ENCODE data around the gene LGALS4.

The LGALS4 gene

DNA sequence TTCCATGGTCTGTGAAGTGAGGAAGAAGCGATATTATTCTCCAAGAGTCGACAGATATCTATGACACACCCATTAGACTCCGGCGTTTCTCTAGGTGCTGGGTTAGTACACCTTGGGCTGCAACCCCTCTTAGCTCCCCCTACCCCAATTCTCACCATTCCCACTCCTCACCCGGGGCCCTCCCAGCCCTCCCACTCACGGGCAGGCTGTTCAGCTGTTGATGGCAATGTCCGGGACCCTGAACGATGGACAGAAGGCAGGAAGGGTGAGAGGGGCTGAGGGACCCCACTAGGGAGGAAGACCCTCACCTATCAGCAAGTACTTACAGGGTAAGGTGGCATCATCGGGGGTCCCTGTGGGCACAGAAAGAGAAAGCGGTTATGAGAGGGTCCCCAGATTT is 9.2 kb downstream of the LGALS4 start:
- H3K27me3 ChIP-seq (ENCODE audit: control insufficient read depth in 1 of 2, insufficient read depth in 1 of 2, low read length in 2 of 2) = no peaks in the 10 kb centered on the region
- H3K23ac ChIP-seq (ENCODE audit: low read length in 2 of 2) = no peak overlapping the region
- no peak overlapping the region for H3K27ac ChIP-seq (ENCODE audit: low read length, poor library complexity, severe bottlenecking)
- H3K4me2 ChIP-seq (ENCODE audit: low read length, poor library complexity, severe bottlenecking) = no peak overlapping the region
- H2BK120ac ChIP-seq (ENCODE audit: low read depth, low read length) = no peak overlapping the region
- no peak overlapping the region for H3K18ac ChIP-seq (ENCODE audit: low read depth in 1 of 2, low read length in 2 of 2)
- no peak overlapping the region for H2BK5ac ChIP-seq (ENCODE audit: low read depth, low read length, poor library complexity, severe bottlenecking)
- H4K91ac ChIP-seq (ENCODE audit: low read length) = no peak overlapping the region
- H3K36me3 ChIP-seq (ENCODE audit: control insufficient read depth in 1 of 2, insufficient read depth in 2 of 2, low read depth in 1 of 2, low read length in 2 of 2) = no peaks in the 10 kb centered on the region
- DNase-seq = no peak
- no peak overlapping the region for H3K14ac ChIP-seq (ENCODE audit: low read length in 2 of 2)
- peaks cover 3% of the 10 kb centered on the region for H3K4me1 ChIP-seq (ENCODE audit: control insufficient read depth, insufficient read depth, low read depth, low read length)
- H2BK12ac ChIP-seq (ENCODE audit: low read length in 2 of 2) = no peak overlapping the region
- H3K79me1 ChIP-seq (replicated peaks; ENCODE audit: low read length, poor library complexity, severe bottlenecking) = no peaks in the 10 kb centered on the region
- no peaks in the 10 kb centered on the region for H3K9me3 ChIP-seq (ENCODE audit: control insufficient read depth, low read length)
- no peak overlapping the region for H2AK5ac ChIP-seq (ENCODE audit: low read length, severe bottlenecking)
- no peak overlapping the region for H3K4ac ChIP-seq (ENCODE audit: low read depth in 1 of 2, low read length in 2 of 2)
- H3K9ac ChIP-seq (ENCODE audit: low read length) = no peak overlapping the region
- WGBS = 99% methylated on average over 6 of the region's 10 CpGs
- H3K4me3 ChIP-seq (ENCODE audit: insufficient read depth in 1 of 2, low read depth in 1 of 2, low read length in 2 of 2) = no peak overlapping the region
- no peak overlapping the region for H2BK15ac ChIP-seq (ENCODE audit: low read depth, poor library complexity, severe bottlenecking)
- H2AFZ ChIP-seq (ENCODE audit: low read depth, low read length) = no peak overlapping the region
- no peak overlapping the region for H4K8ac ChIP-seq (ENCODE audit: low read length)

DNA sequence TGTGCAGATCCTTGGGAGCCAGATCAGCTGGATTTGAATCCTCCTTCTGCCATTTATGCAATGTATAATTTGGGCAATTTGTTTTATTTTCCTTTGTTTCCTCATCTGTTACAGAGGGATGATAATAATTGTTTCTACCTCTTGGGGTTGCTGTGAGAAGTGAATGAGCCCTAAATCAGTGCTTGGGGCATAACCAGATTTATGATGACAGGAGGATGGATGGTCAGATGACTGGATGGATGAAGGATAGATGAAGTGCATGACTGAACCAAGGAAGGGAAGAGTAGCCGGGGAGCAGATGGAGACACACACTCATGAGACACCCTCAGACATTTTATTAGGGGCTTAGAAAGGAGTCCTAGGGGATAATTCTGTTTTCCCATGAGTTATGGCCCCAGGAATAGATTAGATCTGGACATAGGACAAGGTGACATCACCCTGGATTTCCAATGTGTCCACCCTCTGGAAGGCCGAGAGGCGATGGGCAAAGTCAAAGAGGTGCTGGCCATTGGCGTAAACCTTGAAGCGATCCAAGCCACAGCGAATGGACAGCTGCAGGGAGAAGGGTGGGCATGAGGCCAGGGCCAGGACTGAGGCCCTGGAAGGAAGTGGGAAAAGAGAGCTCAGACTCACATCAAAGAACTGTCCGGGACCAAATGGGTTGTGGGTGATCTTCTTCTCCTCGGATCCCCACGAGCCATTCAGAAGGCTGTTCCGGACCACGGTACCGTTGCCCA is 11.2 kb downstream of the LGALS4 start:
- Histone ChIP-seq H3K18ac (ENCODE audit: low read depth in 1 of 2, low read length in 2 of 2) (no peak overlapping the region), H3K14ac (ENCODE audit: low read length in 2 of 2) (no peak overlapping the region), H3K9me3 (ENCODE audit: control insufficient read depth, low read length) (no peaks in the 10 kb centered on the region), H3K4me3 (ENCODE audit: insufficient read depth in 1 of 2, low read depth in 1 of 2, low read length in 2 of 2) (no peak overlapping the region), H3K23ac (ENCODE audit: low read length in 2 of 2) (no peak overlapping the region), H2AFZ (ENCODE audit: low read depth, low read length) (no peak overlapping the region), H2BK5ac (ENCODE audit: low read depth, low read length, poor library complexity, severe bottlenecking) (no peak overlapping the region), H3K27ac (ENCODE audit: low read length, poor library complexity, severe bottlenecking) (no peak overlapping the region), H3K27me3 (ENCODE audit: control insufficient read depth in 1 of 2, insufficient read depth in 1 of 2, low read length in 2 of 2) (no peaks in the 10 kb centered on the region), H3K4me2 (ENCODE audit: low read length, poor library complexity, severe bottlenecking) (no peak overlapping the region), H2AK5ac (ENCODE audit: low read length, severe bottlenecking) (no peak overlapping the region), H2BK120ac (ENCODE audit: low read depth, low read length) (no peak overlapping the region), H3K36me3 (ENCODE audit: control insufficient read depth in 1 of 2, insufficient read depth in 2 of 2, low read depth in 1 of 2, low read length in 2 of 2) (no peaks in the 10 kb centered on the region), H3K9ac (ENCODE audit: low read length) (no peak overlapping the region), H2BK12ac (ENCODE audit: low read length in 2 of 2) (no peak overlapping the region), H2BK15ac (ENCODE audit: low read depth, poor library complexity, severe bottlenecking) (no peak overlapping the region), H4K8ac (ENCODE audit: low read length) (no peak overlapping the region), H4K91ac (ENCODE audit: low read length) (no peak overlapping the region), H3K4ac (ENCODE audit: low read depth in 1 of 2, low read length in 2 of 2) (no peak overlapping the region), H3K79me1 (replicated peaks; ENCODE audit: low read length, poor library complexity, severe bottlenecking) (no peaks in the 10 kb centered on the region), H3K4me1 (ENCODE audit: control insufficient read depth, insufficient read depth, low read depth, low read length) (peaks cover 2% of the 10 kb centered on the region)
- no peak for DNase-seq
- WGBS = 94% methylated on average over 11 of the region's 12 CpGs

DNA sequence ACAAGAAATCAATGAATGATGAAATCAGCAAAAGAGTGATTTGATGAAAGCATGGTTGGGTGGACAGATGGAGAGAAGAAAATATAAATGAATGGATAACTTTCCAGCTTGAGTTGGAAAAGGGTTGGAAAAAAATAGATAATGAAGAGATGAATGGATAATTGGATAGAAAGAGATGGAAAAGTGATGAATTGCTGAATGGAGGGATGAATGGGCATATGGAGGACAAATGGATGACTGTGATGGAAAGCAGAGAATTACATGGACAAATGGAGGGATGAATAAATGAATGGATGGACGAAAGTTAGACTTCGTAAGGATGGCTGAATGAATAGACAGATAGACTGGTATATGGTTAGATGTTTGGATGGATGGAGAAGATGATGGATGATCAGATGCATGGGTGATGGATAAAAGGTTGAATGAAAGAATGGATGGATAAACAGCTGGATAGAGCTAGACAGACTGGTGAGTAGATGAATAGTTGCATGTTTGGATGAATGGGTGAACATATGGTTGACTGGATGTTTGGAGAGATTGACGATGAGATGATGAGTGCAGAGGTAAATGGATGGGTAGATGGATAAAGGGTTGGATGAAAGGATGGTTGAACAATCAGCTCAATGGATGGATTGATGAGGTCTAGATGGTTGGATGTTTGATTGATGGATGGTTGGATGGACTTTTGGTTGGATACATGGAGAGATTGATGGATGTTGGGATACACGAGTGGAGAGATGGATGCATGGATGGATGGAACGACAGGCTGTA is 12.0 kb downstream of the LGALS4 start:
- DNase-seq = no peak
- no peaks in the 10 kb centered on the region for H3K27me3 ChIP-seq (ENCODE audit: control insufficient read depth in 1 of 2, insufficient read depth in 1 of 2, low read length in 2 of 2)
- no peak overlapping the region for H3K9ac ChIP-seq (ENCODE audit: low read length)
- H3K18ac ChIP-seq (ENCODE audit: low read depth in 1 of 2, low read length in 2 of 2) = no peak overlapping the region
- no peak overlapping the region for H4K8ac ChIP-seq (ENCODE audit: low read length)
- H3K4me3 ChIP-seq (ENCODE audit: insufficient read depth in 1 of 2, low read depth in 1 of 2, low read length in 2 of 2) = no peak overlapping the region
- H3K27ac ChIP-seq (ENCODE audit: low read length, poor library complexity, severe bottlenecking) = no peak overlapping the region
- H3K4me1 ChIP-seq (ENCODE audit: control insufficient read depth, insufficient read depth, low read depth, low read length) = peaks cover 2% of the 10 kb centered on the region
- no peak overlapping the region for H2AFZ ChIP-seq (ENCODE audit: low read depth, low read length)
- no peak overlapping the region for H2AK5ac ChIP-seq (ENCODE audit: low read length, severe bottlenecking)
- H3K79me1 ChIP-seq (replicated peaks; ENCODE audit: low read length, poor library complexity, severe bottlenecking) = no peaks in the 10 kb centered on the region
- no peak overlapping the region for H2BK5ac ChIP-seq (ENCODE audit: low read depth, low read length, poor library complexity, severe bottlenecking)
- H3K23ac ChIP-seq (ENCODE audit: low read length in 2 of 2) = no peak overlapping the region
- 92% methylated on average over 5 of the region's 5 CpGs for WGBS
- H3K14ac ChIP-seq (ENCODE audit: low read length in 2 of 2) = no peak overlapping the region
- H3K9me3 ChIP-seq (ENCODE audit: control insufficient read depth, low read length) = no peaks in the 10 kb centered on the region
- no peak overlapping the region for H2BK12ac ChIP-seq (ENCODE audit: low read length in 2 of 2)
- no peak overlapping the region for H3K4ac ChIP-seq (ENCODE audit: low read depth in 1 of 2, low read length in 2 of 2)
- H2BK120ac ChIP-seq (ENCODE audit: low read depth, low read length) = no peak overlapping the region
- no peaks in the 10 kb centered on the region for H3K36me3 ChIP-seq (ENCODE audit: control insufficient read depth in 1 of 2, insufficient read depth in 2 of 2, low read depth in 1 of 2, low read length in 2 of 2)
- H2BK15ac ChIP-seq (ENCODE audit: low read depth, poor library complexity, severe bottlenecking) = no peak overlapping the region
- no peak overlapping the region for H3K4me2 ChIP-seq (ENCODE audit: low read length, poor library complexity, severe bottlenecking)
- no peak overlapping the region for H4K91ac ChIP-seq (ENCODE audit: low read length)

- Histone ChIP-seq H2AFZ (ENCODE audit: low read depth, low read length) (no peak overlapping the region), H3K14ac (ENCODE audit: low read length in 2 of 2) (no peak overlapping the region), H2BK5ac (ENCODE audit: low read depth, low read length, poor library complexity, severe bottlenecking) (no peak overlapping the region), H3K27ac (ENCODE audit: low read length, poor library complexity, severe bottlenecking) (no peak overlapping the region), H3K4me1 (ENCODE audit: control insufficient read depth, insufficient read depth, low read depth, low read length) (peaks cover 2% of the 10 kb centered on the region), H3K9ac (ENCODE audit: low read length) (no peak overlapping the region), H3K9me3 (ENCODE audit: control insufficient read depth, low read length) (no peaks in the 10 kb centered on the region), H3K27me3 (ENCODE audit: control insufficient read depth in 1 of 2, insufficient read depth in 1 of 2, low read length in 2 of 2) (peaks cover 0 to 1% of the 10 kb centered on the region in 2 experiments), H2BK12ac (ENCODE audit: low read length in 2 of 2) (no peak overlapping the region), H2AK5ac (ENCODE audit: low read length, severe bottlenecking) (no peak overlapping the region), H3K79me1 (replicated peaks; ENCODE audit: low read length, poor library complexity, severe bottlenecking) (no peaks in the 10 kb centered on the region), H3K18ac (ENCODE audit: low read depth in 1 of 2, low read length in 2 of 2) (no peak overlapping the region), H3K4me2 (ENCODE audit: low read length, poor library complexity, severe bottlenecking) (no peak overlapping the region), H2BK120ac (ENCODE audit: low read depth, low read length) (no peak overlapping the region), H4K91ac (ENCODE audit: low read length) (no peak overlapping the region), H3K4me3 (ENCODE audit: insufficient read depth in 1 of 2, low read depth in 1 of 2, low read length in 2 of 2) (no peak overlapping the region), H3K4ac (ENCODE audit: low read depth in 1 of 2, low read length in 2 of 2) (no peak overlapping the region), H2BK15ac (ENCODE audit: low read depth, poor library complexity, severe bottlenecking) (no peak overlapping the region), H4K8ac (ENCODE audit: low read length) (no peak overlapping the region), H3K36me3 (ENCODE audit: control insufficient read depth in 1 of 2, insufficient read depth in 2 of 2, low read depth in 1 of 2, low read length in 2 of 2) (no peaks in the 10 kb centered on the region), H3K23ac (ENCODE audit: low read length in 2 of 2) (no peak overlapping the region)
- peak; percentile 80 for DNase-seq
- WGBS = 66% methylated on average over 3 of the region's 10 CpGs
These were observed 13.6 kb downstream of the LGALS4 start for GRCh38 chr19:38799104-38799503.
